GM23248 (cell line): ENCODE results near the gene GABRP. TPM values are rescaled to one million over a fixed set of nuclear protein-coding genes. Genes with fewer than 3 reads are reported as not detected.

ENCODE experiments used
- DNase-seq: peaks from one replicate; pipeline ENCODE4 v3.0.0-alpha.2; 2015
- H2AFZ ChIP-seq: fragments of 200-600 bp; sonication (generic); 2 replicates; pipeline ENCODE4 v1.6.1; 2016; ENCODE audit warnings: antibody characterized with exemption
- H3F3A ChIP-seq: fragments of 200-600 bp; sonication (generic); 2 replicates; pipeline ENCODE4 v1.6.1; 2016; ENCODE audit warnings: mild to moderate bottlenecking, antibody characterized with exemption, mixed run types; ENCODE audit not compliant: insufficient read depth
- H3K27ac ChIP-seq: fragments of 200-600 bp; sonication (generic); 2 replicates; pipeline ENCODE4 v1.5.1; 2016; ENCODE audit warnings: mild to moderate bottlenecking
- H3K27me3 ChIP-seq: fragments of 200-600 bp; sonication (generic); replicated peaks from 2 replicates; pipeline ENCODE4 v1.6.1; 2016; ENCODE audit warnings: mild to moderate bottlenecking; ENCODE audit not compliant: insufficient read depth
- H3K36me3 ChIP-seq: fragments of 200-600 bp; sonication (generic); 2 replicates; pipeline ENCODE4 v1.6.1; 2016; ENCODE audit warnings: low read depth, mild to moderate bottlenecking
- H3K4me1 ChIP-seq: fragments of 200-600 bp; sonication (generic); 2 replicates; pipeline ENCODE4 v1.6.1; 2016; ENCODE audit warnings: mild to moderate bottlenecking; ENCODE audit not compliant: insufficient read depth
- H3K4me2 ChIP-seq: fragments of 200-600 bp; sonication (generic); one replicate; pipeline ENCODE4 v1.6.1; 2016; ENCODE audit warnings: mild to moderate bottlenecking; ENCODE audit not compliant: unreplicated experiment
- H3K4me3 ChIP-seq: fragments of 200-600 bp; sonication (generic); 2 replicates; pipeline ENCODE4 v1.5.1; 2016; ENCODE audit warnings: mild to moderate bottlenecking
- H3K79me2 ChIP-seq: fragments of 200-600 bp; sonication (generic); 2 replicates; pipeline ENCODE4 v1.6.1; 2016; ENCODE audit warnings: mild to moderate bottlenecking; ENCODE audit not compliant: insufficient read depth
- H3K9ac ChIP-seq: fragments of 200-600 bp; sonication (generic); 2 replicates; pipeline ENCODE4 v1.6.1; 2016; ENCODE audit warnings: mild to moderate bottlenecking
- H3K9me2 ChIP-seq: fragments of 200-600 bp; sonication (generic); 2 replicates; pipeline ENCODE4 v1.6.1; 2016; ENCODE audit warnings: mixed run types, mild to moderate bottlenecking, moderate library complexity; ENCODE audit not compliant: insufficient read depth
- H3K9me3 ChIP-seq: fragments of 200-600 bp; sonication (generic); one replicate; pipeline ENCODE4 v1.6.1; 2017; ENCODE audit warnings: low read depth
- H4K20me1 ChIP-seq: fragments of 200-600 bp; sonication (generic); 2 replicates; pipeline ENCODE4 v1.6.0; 2016; ENCODE audit not compliant: insufficient read depth
- EZH2 ChIP-seq: fragments of 200-600 bp; sonication (generic); IDR thresholded peaks from 2 replicates; pipeline ENCODE4 v1.6.1; 2018; ENCODE audit warnings: antibody characterized with exemption, mild to moderate bottlenecking; ENCODE audit not compliant: insufficient read depth, poor library complexity, severe bottlenecking
- EZH2phosphoT487 ChIP-seq: fragments of 200-600 bp; sonication (generic); IDR thresholded peaks from 2 replicates; pipeline ENCODE4 v1.6.1; 2018; ENCODE audit warnings: antibody characterized with exemption, moderate library complexity, mild to moderate bottlenecking, low read depth; ENCODE audit not compliant: insufficient read depth
- WGBS, 2 experiments: methylation state at CpG; one replicate each; pipeline ENCODE4 v1.1.6; 2015 to 2017; ENCODE audit warnings: low lambda C conversion rate in 2 of 2, low coverage in 1 of 2; ENCODE audit errors: missing lambda C conversion rate in 2 of 2; 5-methylcytosine and 5-hydroxymethylcytosine counted together
- in situ Hi-C: fragments of 300-500 bp; cut with MboI; formaldehyde crosslinking; loops from 2 replicates; pipeline ENCODE4 v1.15.0; 2020
- polyA plus RNA-seq: library from polyadenylated mRNA; unstranded; fragments of >200 nt; fragmentation: Nextera tagmentation; extraction: Ambion mirVana; gene quantifications from 2 replicates; pipeline ENCODE4 v1.2.1, GENCODE V29; 2016
- total RNA-seq: library from RNA; depleted of rRNA; stranded (reverse); fragments of >200 nt; shearing (Covaris generic); gene quantifications from 2 replicates; pipeline ENCODE4 v1.2.3, GENCODE V29; 2014; rRNA removed

The GABRP gene
- total RNA-seq (not detected in 2 replicates), polyA plus RNA-seq (not detected in 2 replicates)

- WGBS, 2 experiments = 64 to 67% methylated on average over 14 of the region's 14 CpGs
- H3F3A ChIP-seq = no peaks in the 10 kb centered on the region
- no peak within 1 kb of the TSS for H2AFZ ChIP-seq
- no peaks in the 10 kb centered on the region for H4K20me1 ChIP-seq
- no peak within 1 kb of the TSS for H3K4me2 ChIP-seq
- in situ Hi-C loops = no loop called here
- H3K4me1 ChIP-seq = no peaks in the 10 kb centered on the region
- H3K9ac ChIP-seq = no peak within 1 kb of the TSS
- H3K4me3 ChIP-seq = no peak within 1 kb of the TSS
- no peak for TF ChIP-seq EZH2phosphoT487
- no peak for TF ChIP-seq EZH2
- H3K27me3 ChIP-seq = no peaks in the 10 kb centered on the region
- H3K27ac ChIP-seq = no peak within 1 kb of the TSS
- no peaks in the 10 kb centered on the region for H3K36me3 ChIP-seq
- no peaks in the 10 kb centered on the region for H3K79me2 ChIP-seq
- H3K9me2 ChIP-seq = no peaks in the 10 kb centered on the region
- DNase-seq = no peak
- no peaks in the 10 kb centered on the region for H3K9me3 ChIP-seq
Observed at GRCh38 chr5:170783498-170784247, at the start of gene GABRP. TSS of gene GABRP (plus strand) at chr5:170783725. CDS start at chr5:170788616, 4,891 bp downstream.

GRCh38 chr5:170736966-170737365, 46.6 kb upstream of the GABRP start:
- no peaks in the 10 kb centered on the region for H3K9me3 ChIP-seq
- H3K4me1 ChIP-seq = no peaks in the 10 kb centered on the region
- no peak overlapping the region for H3K4me3 ChIP-seq
- H3K4me2 ChIP-seq = no peak overlapping the region
- TF ChIP-seq EZH2phosphoT487 = no peak
- TF ChIP-seq EZH2 = no peak
- H3K79me2 ChIP-seq = no peaks in the 10 kb centered on the region
- no peaks in the 10 kb centered on the region for H4K20me1 ChIP-seq
- WGBS, 2 experiments = 19 to 21% methylated on average over 3 of the region's 3 CpGs
- H3K27me3 ChIP-seq = no peaks in the 10 kb centered on the region; the same call in 1 of the 2 replicates
- no peaks in the 10 kb centered on the region for H3F3A ChIP-seq
- no peak overlapping the region for H3K9ac ChIP-seq
- no peak overlapping the region for H3K27ac ChIP-seq
- H2AFZ ChIP-seq = no peak overlapping the region
- DNase-seq = no peak
- no peaks in the 10 kb centered on the region for H3K36me3 ChIP-seq
- in situ Hi-C loops = no loop called here
- H3K9me2 ChIP-seq = no peaks in the 10 kb centered on the region

GRCh38 chr5:170737591-170737990, 45.9 kb upstream of the GABRP start:
- DNase-seq = no peak
- Histone ChIP-seq H3K4me2 (no peak overlapping the region), H3K9me3 (no peaks in the 10 kb centered on the region), H3K4me3 (no peak overlapping the region), H3K9ac (no peak overlapping the region), H2AFZ (no peak overlapping the region), H3K27me3 (no peaks in the 10 kb centered on the region; the same call in 1 of the 2 replicates), H3K9me2 (no peaks in the 10 kb centered on the region), H3K79me2 (no peaks in the 10 kb centered on the region), H4K20me1 (no peaks in the 10 kb centered on the region), H3F3A (no peaks in the 10 kb centered on the region), H3K36me3 (no peaks in the 10 kb centered on the region), H3K4me1 (no peaks in the 10 kb centered on the region), H3K27ac (no peak overlapping the region)
- no peak for TF ChIP-seq EZH2phosphoT487
- no peak for TF ChIP-seq EZH2
- in situ Hi-C loops = no loop called here
- WGBS, 2 experiments = 4 to 5% methylated on average over 1 of the region's 1 CpG

GRCh38 chr5:170738840-170739239, 44.7 kb upstream of the GABRP start:
- Histone ChIP-seq H3K79me2 (no peaks in the 10 kb centered on the region), H3K4me2 (no peak overlapping the region), H2AFZ (no peak overlapping the region), H3K36me3 (no peaks in the 10 kb centered on the region), H3K27me3 (no peaks in the 10 kb centered on the region; the same call in 1 of the 2 replicates), H3K9ac (no peak overlapping the region), H3K9me3 (no peaks in the 10 kb centered on the region), H3K4me3 (no peak overlapping the region), H3K27ac (no peak overlapping the region), H3K9me2 (no peaks in the 10 kb centered on the region), H3F3A (no peaks in the 10 kb centered on the region), H3K4me1 (no peaks in the 10 kb centered on the region), H4K20me1 (no peaks in the 10 kb centered on the region)
- no peak for DNase-seq
- WGBS, 2 experiments = 22 to 30% methylated on average over 3 of the region's 3 CpGs
- in situ Hi-C loops = no loop called here
- TF ChIP-seq EZH2phosphoT487 (no peak), EZH2 (no peak)
